Dermis microvascular lymphatic vessel endothelial cell (primary cell): ENCODE data around the gene EXOC8. TPM values are rescaled to one million over a fixed set of nuclear protein-coding genes. Genes with fewer than 3 reads are reported as not detected.

Experiments
- DNase-seq, 2 donors: peaks; one replicate each; pipeline versions ENCODE4 v3.0.0 to v3.0.0-alpha.2; 2010; ENCODE audit warnings: low read depth in 2 of 2
- total RNA-seq: library from RNA; depleted of rRNA; stranded (reverse); fragments of >200 nt; gene quantifications from 2 replicates; pipeline ENCODE4 v1.2.1, GENCODE V29; 2014

EXOC8 gene
- total RNA-seq, result 16.4 and 21.9 TPM in 2 replicates

GRCh38 chr1:231337472-231338269, at the start of gene EXOC8:
Gene EXOC8 (minus strand): TSS chr1:231337852. CDS start chr1:231337745, 107 bp downstream.
- peak; percentile 96 to 98 for DNase-seq

- DNase-seq, result no peak
These were observed 48.8 kb upstream of the EXOC8 start for GRCh38 chr1:231386466-231386865.

GRCh38 chr1:231385416-231385748, 47.7 kb upstream of the EXOC8 start:
- no peak for DNase-seq

- no peak for DNase-seq
These were observed 47.2 kb upstream of the EXOC8 start for GRCh38 chr1:231384696-231385415.

GRCh38 chr1:231383159-231383860, 45.7 kb upstream of the EXOC8 start:
- no peak for DNase-seq

GRCh38 chr1:231382426-231382825, 44.8 kb upstream of the EXOC8 start:
- no peak for DNase-seq

GRCh38 chr1:231381729-231382128, 44.1 kb upstream of the EXOC8 start:
- DNase-seq, result no peak

- no peak for DNase-seq
These were observed 39.4 kb upstream of the EXOC8 start for GRCh38 chr1:231376875-231377549.

GRCh38 chr1:231376101-231376500, 38.4 kb upstream of the EXOC8 start:
- DNase-seq, result peak in 1 of 2 donors; percentile 47

- no peak for DNase-seq
These were observed 36.7 kb upstream of the EXOC8 start for GRCh38 chr1:231374394-231374793.

GRCh38 chr1:231372501-231372900, 34.8 kb upstream of the EXOC8 start:
- no peak for DNase-seq

GRCh38 chr1:231369282-231369681, 31.6 kb upstream of the EXOC8 start:
- DNase-seq, result peak in 1 of 2 donors; percentile 32

- DNase-seq, result no peak
These were observed 26.5 kb upstream of the EXOC8 start for GRCh38 chr1:231364192-231364591.

GRCh38 chr1:231363624-231364023, 26.0 kb upstream of the EXOC8 start:
- DNase-seq, result no peak

GRCh38 chr1:231362325-231362724, 24.7 kb upstream of the EXOC8 start:
- DNase-seq, result no peak

- DNase-seq, result no peak
These were observed 21.5 kb upstream of the EXOC8 start for GRCh38 chr1:231359113-231359512.

- peak; percentile 50 to 77 for DNase-seq
These were observed 20.2 kb upstream of the EXOC8 start for GRCh38 chr1:231357831-231358354.

- no peak for DNase-seq
These were observed 19.6 kb upstream of the EXOC8 start for GRCh38 chr1:231357187-231357772.

GRCh38 chr1:231355171-231355570, 17.5 kb upstream of the EXOC8 start:
- no peak for DNase-seq

- no peak for DNase-seq
These were observed 16.8 kb upstream of the EXOC8 start for GRCh38 chr1:231354330-231355020.
